PC-3 (cell line): ENCODE measurements around the gene NEDD4L. TPM values are rescaled to one million over a fixed set of nuclear protein-coding genes. Genes with fewer than 3 reads are reported as not detected.

Experiments used
- ATAC-seq: fragments of 200-7000 bp; cut with Tn5 transposase; 2 replicates; pipeline ENCODE4 v1.9.1; 2020; ENCODE audit warnings: mild to moderate bottlenecking, moderate library complexity
- BruUV-seq: library from RNA; stranded (reverse); fragments of 400-500 nt; replicated peaks from 2 replicates; lab custom pipeline; 2021; lab: Mats Ljungman, UMichigan
- CTCF ChIA-PET: fragments of 300-600 bp; sonication (Branson Sonifier 250); formaldehyde crosslinking; loops from one replicate; lab custom pipeline; 2022; ENCODE audit warnings: antibody characterized with exemption; lab: Charles Lee
- POLR2A ChIA-PET: fragments of 300-600 bp; sonication (Branson Sonifier 250); formaldehyde crosslinking; loops from one replicate; lab custom pipeline; 2022; ENCODE audit warnings: antibody characterized with exemption; ENCODE audit not compliant: unreplicated experiment; lab: Charles Lee
- DNase-seq: peaks from one replicate; pipeline ENCODE4 v3.0.0-alpha.2; 2015
- H2AFZ ChIP-seq: fragments of 300-600 bp; sonication (generic); 2 replicates; pipeline ENCODE4 v1.6.0; 2016; ENCODE audit warnings: antibody characterized with exemption, low read length
- H3F3A ChIP-seq: fragments of 300-600 bp; sonication (generic); one replicate; pipeline ENCODE4 v1.6.0; 2017; ENCODE audit warnings: antibody characterized with exemption, low read length, control low read depth, mild to moderate bottlenecking; ENCODE audit not compliant: unreplicated experiment
- H3K27ac ChIP-seq: fragments of 300-600 bp; sonication (generic); 2 replicates; pipeline ENCODE4 v1.5.1; 2016; ENCODE audit warnings: mild to moderate bottlenecking, low read length
- H3K27me3 ChIP-seq: fragments of 300-600 bp; sonication (generic); 2 replicates; pipeline ENCODE4 v1.6.1; 2016; ENCODE audit warnings: low read length, mixed read lengths
- H3K36me3 ChIP-seq: fragments of 300-600 bp; sonication (generic); 2 replicates; pipeline ENCODE4 v1.6.1; 2016; ENCODE audit warnings: low read depth, mixed run types, low read length, mixed read lengths
- H3K4me1 ChIP-seq: fragments of 300-600 bp; sonication (generic); 2 replicates; pipeline ENCODE4 v1.5.1; 2016; ENCODE audit warnings: low read length; ENCODE audit not compliant: insufficient read depth
- H3K4me2 ChIP-seq: fragments of 300-600 bp; sonication (generic); 2 replicates; pipeline ENCODE4 v1.6.0; 2016; ENCODE audit warnings: low read length
- H3K4me3 ChIP-seq: fragments of 300-600 bp; sonication (generic); 2 replicates; pipeline ENCODE4 v1.5.1; 2016; ENCODE audit warnings: mild to moderate bottlenecking, low read length, mixed read lengths
- H3K79me2 ChIP-seq: fragments of 300-600 bp; sonication (generic); 2 replicates; pipeline ENCODE4 v1.6.1; 2017; ENCODE audit warnings: low read length, mixed read lengths
- H3K9ac ChIP-seq: fragments of 300-600 bp; sonication (generic); 2 replicates; pipeline ENCODE4 v1.6.0; 2016; ENCODE audit warnings: mild to moderate bottlenecking, low read length
- H3K9me2 ChIP-seq: fragments of 300-600 bp; sonication (generic); replicated peaks from 2 replicates; pipeline ENCODE4 v1.6.1; 2016; ENCODE audit warnings: mixed run types, low read length, mixed read lengths
- H3K9me3 ChIP-seq: fragments of 300-600 bp; sonication (generic); 2 replicates; pipeline ENCODE4 v1.6.1; 2016; ENCODE audit warnings: low read length, mixed read lengths
- H4K20me1 ChIP-seq: fragments of 300-600 bp; sonication (generic); 2 replicates; pipeline ENCODE4 v1.6.1; 2016; ENCODE audit warnings: low read length, mixed read lengths
- CTCF ChIP-seq: fragments of 300-600 bp; sonication (generic); conservative IDR thresholded peaks from 2 replicates; pipeline ENCODE4 v1.5.1; 2017; ENCODE audit warnings: antibody characterized with exemption, low read depth, mild to moderate bottlenecking, low read length
- EZH2 ChIP-seq: fragments of 300-600 bp; sonication (generic); IDR thresholded peaks from one replicate; pipeline ENCODE4 v1.6.1; 2017; ENCODE audit warnings: antibody characterized with exemption, mild to moderate bottlenecking, low read length; ENCODE audit not compliant: unreplicated experiment
- EZH2phosphoT487 ChIP-seq: fragments of 300-600 bp; sonication (generic); IDR thresholded peaks from 2 replicates; pipeline ENCODE4 v1.6.1; 2018; ENCODE audit warnings: mild to moderate bottlenecking, antibody characterized with exemption, low read length, borderline replicate concordance
- intact Hi-C: fragments of 100-400 bp; cut with micrococcal nuclease; formaldehyde crosslinking; loops from 2 replicates; pipeline ENCODE4 v1.9.0; 2023
- total RNA-seq: library from RNA; depleted of rRNA; stranded (reverse); fragments of >200 nt; gene quantifications from 2 replicates; pipeline ENCODE4 v1.2.3, GENCODE V29; 2014

Gene NEDD4L
- total RNA-seq, 1 experiment from 2014 or later: 105 TPM

- ATAC-seq: no peak
- Histone ChIP-seq H3F3A (peaks cover 3% of the 10 kb centered on the region), H3K79me2 (peaks cover 16% of the 10 kb centered on the region), H3K9me3 (no peaks in the 10 kb centered on the region), H2AFZ (no peak overlapping the region), H3K36me3 (no peaks in the 10 kb centered on the region; the same call in 1 of the 2 replicates), H4K20me1 (peaks cover 4% of the 10 kb centered on the region; the same call in 1 of the 2 replicates), H3K27ac (no peak overlapping the region), H3K9ac (no peak overlapping the region), H3K9me2 (no peaks in the 10 kb centered on the region), H3K4me2 (no peak overlapping the region), H3K4me1 (peaks cover 40% of the 10 kb centered on the region), H3K27me3 (no peaks in the 10 kb centered on the region), H3K4me3 (no peak overlapping the region)
- TF ChIP-seq EZH2 (no peak), EZH2phosphoT487 (no peak), CTCF (no peak)
- ChIA-PET POLR2A (interaction anchor here (0.5 kb wide), 1 partner anchor 16 kb away, joined by 3 read pairs; no protein-coding TSS in a partner anchor), CTCF (no interaction called here)
- DNase-seq: no peak
- no TSS peak for BruUV-seq
- intact Hi-C loops: no loop called here
These were observed 161.6 kb downstream of the NEDD4L start for GRCh38 chr18:58205443-58206160.

- Histone ChIP-seq H3K4me3 (no peak overlapping the region), H3K9ac (no peak overlapping the region), H3K36me3 (no peaks in the 10 kb centered on the region; the same call in 1 of the 2 replicates), H4K20me1 (no peaks in the 10 kb centered on the region), H3K4me2 (no peak overlapping the region), H3K27ac (no peak overlapping the region), H3K9me2 (no peaks in the 10 kb centered on the region), H3K27me3 (no peaks in the 10 kb centered on the region), H3K9me3 (no peaks in the 10 kb centered on the region), H3F3A (peaks cover 3% of the 10 kb centered on the region), H3K79me2 (peaks cover 25% of the 10 kb centered on the region), H2AFZ (no peak overlapping the region), H3K4me1 (peaks cover 40% of the 10 kb centered on the region)
- POLR2A ChIA-PET: interaction anchor here (0.7 to 0.8 kb wide), 2 partner anchors 14 to 224 kb away, joined by 6 to 7 read pairs; no protein-coding TSS in a partner anchor
- intact Hi-C loops: no loop called here
- TF ChIP-seq EZH2phosphoT487 (no peak), CTCF (no peak), EZH2 (no peak)
- ATAC-seq (no peak), DNase-seq (no peak)
- CTCF ChIA-PET: interaction anchor here (1.2 kb wide), 1 partner anchor 14 kb away, joined by 3 read pairs; no protein-coding TSS in a partner anchor
- BruUV-seq: no TSS peak
These were observed 163.6 kb downstream of the NEDD4L start for GRCh38 chr18:58207520-58208152.
